ENCODE data around the gene TTLL4. TPM values are rescaled to one million over a fixed set of nuclear protein-coding genes. Genes with fewer than 3 reads are reported as not detected.

Gene TTLL4
- total RNA-seq, 4 donors from 2014 or later: 7.0 to 19.1 (median 15.4) TPM

DNA sequence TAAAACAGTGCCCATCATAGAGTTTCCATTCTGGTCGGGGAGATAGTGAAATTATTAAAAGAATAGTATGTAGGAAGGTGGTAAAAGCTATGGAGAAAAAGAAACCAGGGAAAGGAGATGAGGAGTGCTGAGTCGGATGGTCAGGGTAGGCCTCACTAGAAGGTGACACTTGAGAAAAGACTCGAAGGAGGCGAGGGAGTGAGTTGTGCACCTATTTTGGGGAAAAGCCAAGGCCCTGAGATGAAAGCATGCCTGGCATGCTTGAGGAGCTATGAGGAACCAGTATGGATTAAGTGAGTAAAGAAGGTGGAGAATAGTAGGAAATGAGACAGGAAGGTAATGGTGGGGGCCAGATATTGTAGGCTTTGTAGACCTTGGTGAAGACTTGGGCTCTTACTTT, 7.3 kb upstream of the TTLL4 start:
- TF ChIP-seq, protein P1, sequence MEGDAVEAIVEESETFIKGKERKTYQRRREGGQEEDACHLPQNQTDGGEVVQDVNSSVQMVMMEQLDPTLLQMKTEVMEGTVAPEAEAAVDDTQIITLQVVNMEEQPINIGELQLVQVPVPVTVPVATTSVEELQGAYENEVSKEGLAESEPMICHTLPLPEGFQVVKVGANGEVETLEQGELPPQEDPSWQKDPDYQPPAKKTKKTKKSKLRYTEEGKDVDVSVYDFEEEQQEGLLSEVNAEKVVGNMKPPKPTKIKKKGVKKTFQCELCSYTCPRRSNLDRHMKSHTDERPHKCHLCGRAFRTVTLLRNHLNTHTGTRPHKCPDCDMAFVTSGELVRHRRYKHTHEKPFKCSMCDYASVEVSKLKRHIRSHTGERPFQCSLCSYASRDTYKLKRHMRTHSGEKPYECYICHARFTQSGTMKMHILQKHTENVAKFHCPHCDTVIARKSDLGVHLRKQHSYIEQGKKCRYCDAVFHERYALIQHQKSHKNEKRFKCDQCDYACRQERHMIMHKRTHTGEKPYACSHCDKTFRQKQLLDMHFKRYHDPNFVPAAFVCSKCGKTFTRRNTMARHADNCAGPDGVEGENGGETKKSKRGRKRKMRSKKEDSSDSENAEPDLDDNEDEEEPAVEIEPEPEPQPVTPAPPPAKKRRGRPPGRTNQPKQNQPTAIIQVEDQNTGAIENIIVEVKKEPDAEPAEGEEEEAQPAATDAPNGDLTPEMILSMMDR (IDR thresholded peaks at IDR 0.05; ENCODE audit: low read depth): no peak

DNA sequence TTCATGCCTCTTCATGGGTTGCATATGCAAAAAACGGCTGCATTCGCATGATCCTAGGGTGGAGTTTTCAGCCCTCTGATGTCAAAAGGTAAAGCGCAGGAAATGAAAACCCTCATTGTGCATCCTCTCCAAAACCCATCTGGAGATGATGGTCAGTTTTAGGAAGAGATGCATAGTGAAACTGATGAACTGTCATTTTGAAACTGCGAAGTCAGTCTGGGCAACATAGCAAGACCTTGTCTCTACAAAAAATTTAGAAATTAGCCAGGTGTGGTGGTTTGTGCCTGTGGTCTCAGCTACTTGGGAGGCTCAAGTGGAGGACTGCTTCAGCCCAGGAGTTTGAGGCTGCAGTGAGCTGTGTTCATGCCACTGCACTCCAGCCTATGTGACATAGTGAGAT, 2.5 kb upstream of the TTLL4 start:
- TF ChIP-seq, protein P1 (IDR thresholded peaks at IDR 0.05; ENCODE audit: low read depth): no peak

DNA sequence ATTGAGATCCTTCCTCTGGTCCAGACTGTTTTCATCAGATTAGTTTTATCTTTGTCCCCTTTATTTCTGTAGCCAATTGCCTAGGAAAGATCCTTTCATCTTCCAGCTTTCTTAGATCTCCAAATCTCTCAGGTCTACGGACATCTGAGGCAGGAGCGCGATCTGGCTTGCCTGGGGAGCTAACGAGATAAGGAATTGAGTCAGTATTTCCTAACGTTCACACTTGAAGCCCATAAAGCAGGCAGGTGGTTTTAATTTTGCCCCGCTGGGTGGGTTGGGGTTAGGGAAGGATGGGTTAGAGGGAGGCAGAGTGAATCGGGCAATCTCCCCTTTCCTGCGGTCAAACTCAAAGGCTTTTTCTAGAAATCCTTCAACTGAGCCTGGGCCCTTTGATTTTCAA, 727 bp upstream of the TTLL4 start:
- TF ChIP-seq, protein P1 (IDR thresholded peaks at IDR 0.05; ENCODE audit: low read depth): no peak

DNA sequence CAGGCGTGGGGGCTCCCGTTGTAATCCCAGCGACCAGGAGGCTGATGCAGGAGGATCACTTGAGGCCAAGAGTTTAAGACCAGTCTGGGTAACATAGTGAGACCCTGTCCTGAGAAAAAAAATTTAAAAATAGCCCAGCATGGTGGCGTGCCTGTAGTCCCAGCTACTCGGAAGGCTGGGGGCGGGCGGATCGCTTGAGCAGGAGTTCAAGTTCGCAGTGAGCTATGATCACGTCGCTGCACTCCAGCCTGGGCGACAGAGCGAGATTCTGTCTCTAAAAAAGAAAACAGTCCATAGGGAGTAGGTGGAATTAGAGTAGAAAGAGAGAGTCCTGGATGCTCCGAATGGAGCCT, 325 bp upstream of the TTLL4 start:
- TF ChIP-seq, protein P1 (IDR thresholded peaks at IDR 0.05; ENCODE audit: low read depth): no peak

DNA sequence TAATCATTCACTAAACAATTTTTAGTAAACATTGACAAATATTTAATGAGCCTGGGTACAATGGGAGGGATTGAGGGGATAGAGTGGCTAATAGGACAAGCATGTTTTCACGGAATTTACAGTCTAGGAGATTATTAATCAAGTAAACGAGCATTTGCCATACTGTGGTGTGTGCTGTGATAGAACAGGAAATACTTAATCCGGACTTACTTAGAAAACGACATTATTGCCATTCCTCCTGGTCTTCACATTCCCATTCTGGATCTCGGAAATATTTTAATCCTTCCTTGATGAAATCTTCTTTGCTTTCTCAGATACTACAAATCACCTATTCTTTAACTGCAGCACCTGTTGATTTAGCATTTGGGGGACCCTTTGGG, 905 bp downstream of the TTLL4 start:
- TF ChIP-seq, protein P1 (IDR thresholded peaks at IDR 0.05; ENCODE audit: low read depth): no peak

DNA sequence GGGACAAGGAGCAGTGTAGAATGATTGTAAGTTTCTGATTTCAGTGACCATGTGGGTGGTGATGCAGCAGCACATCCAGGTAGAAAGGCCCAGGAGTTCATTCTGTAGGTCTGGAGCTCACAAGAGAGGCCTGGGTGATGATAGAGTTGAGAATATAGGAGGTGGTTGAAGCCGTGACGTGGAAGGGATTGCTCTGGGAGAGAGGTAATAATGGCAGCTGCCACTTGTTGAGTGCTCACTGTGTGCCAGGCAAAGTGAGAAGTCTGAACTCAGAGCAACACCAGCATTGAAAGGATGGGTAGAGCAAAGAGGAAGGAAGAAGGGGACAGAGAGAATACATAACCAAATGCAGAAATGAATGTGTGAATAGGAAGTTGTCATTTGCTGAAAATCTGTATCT, 3.3 kb downstream of the TTLL4 start:
- TF ChIP-seq, protein P1 (IDR thresholded peaks at IDR 0.05; ENCODE audit: low read depth): no peak

DNA sequence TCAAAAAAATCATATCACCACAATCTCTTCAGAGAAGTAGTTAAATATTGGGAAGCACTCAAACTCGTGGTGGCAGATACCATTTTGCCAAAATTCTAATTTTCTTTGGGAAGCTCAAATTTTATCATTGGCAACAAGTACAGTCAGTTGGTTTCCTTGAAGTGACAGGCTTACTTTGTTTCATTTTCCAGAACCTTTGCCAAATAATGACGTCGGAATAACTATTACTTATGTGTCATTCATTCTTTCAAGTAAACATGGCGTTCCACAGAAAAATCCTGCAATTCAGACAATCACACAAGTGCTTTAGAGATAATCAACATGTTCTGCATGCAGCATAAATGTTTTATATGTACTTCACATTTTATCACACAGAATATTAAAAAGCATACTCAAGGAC, 5.4 kb downstream of the TTLL4 start:
- TF ChIP-seq, protein P1 (IDR thresholded peaks at IDR 0.05; ENCODE audit: low read depth): no peak

DNA sequence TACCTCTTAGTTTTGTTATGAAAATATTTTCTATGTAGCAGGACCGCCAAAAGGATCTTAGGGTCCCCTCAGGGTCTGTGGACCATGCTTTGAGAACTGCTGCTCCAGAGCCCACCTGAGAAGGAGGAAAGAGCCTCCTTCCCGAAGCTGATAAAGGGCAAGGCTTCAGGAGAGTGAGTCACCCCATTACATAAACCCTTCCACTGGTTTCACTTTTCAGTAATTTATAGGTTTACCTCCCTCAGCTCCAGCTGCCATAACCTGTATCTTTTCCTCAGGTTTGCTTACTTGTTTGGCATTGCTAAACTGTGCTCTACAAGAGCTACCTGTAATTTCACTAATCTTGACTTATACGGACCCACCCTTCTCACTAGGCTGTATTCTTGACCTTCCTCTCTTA, 6.6 kb downstream of the TTLL4 start:
- TF ChIP-seq, protein P1 (IDR thresholded peaks at IDR 0.05; ENCODE audit: low read depth): no peak

All from subcutaneous adipose tissue (tissue), 4 donors.